Measurements from ENCODE around the gene DMBX1. TPM values are rescaled to one million over a fixed set of nuclear protein-coding genes. Genes with fewer than 3 reads are reported as not detected.

Gene DMBX1
- total RNA-seq, 2 donors from 2014 or later, result not detected

GRCh38 chr1:46457178-46457577 is 32.5 kb upstream of the DMBX1 start:
- no peaks in the 10 kb centered on the region for H3K27me3 ChIP-seq
- DNase-seq (ENCODE audit: low spot score), result no peak

GRCh38 chr1:46458190-46458589 is 31.4 kb upstream of the DMBX1 start:
- Histone ChIP-seq H3K27ac (no peak overlapping the region), H3K9me3 (no peaks in the 10 kb centered on the region), H3K4me1 (no peaks in the 10 kb centered on the region), H3K27me3 (no peaks in the 10 kb centered on the region), H3K36me3 (no peaks in the 10 kb centered on the region), H3K4me3 (no peak overlapping the region)
- TF ChIP-seq CTCF (IDR thresholded peaks at IDR 0.05), result no peak
- DNase-seq (ENCODE audit: low spot score), result no peak

More at GRCh38 chr1:46457178-46457577, 32.5 kb upstream of the DMBX1 start:
- Histone ChIP-seq H3K36me3 (no peaks in the 10 kb centered on the region), H3K4me3 (no peak overlapping the region), H3K27ac (no peak overlapping the region), H3K4me1 (no peaks in the 10 kb centered on the region), H3K9me3 (no peaks in the 10 kb centered on the region)
- no peak for TF ChIP-seq CTCF (IDR thresholded peaks at IDR 0.05)

- H3K27ac ChIP-seq, result no peak overlapping the region
- no peak overlapping the region for H3K4me3 ChIP-seq
- no peaks in the 10 kb centered on the region for H3K36me3 ChIP-seq
- no peaks in the 10 kb centered on the region for H3K27me3 ChIP-seq
- no peaks in the 10 kb centered on the region for H3K9me3 ChIP-seq
- DNase-seq (ENCODE audit: low spot score), result no peak
- TF ChIP-seq CTCF (IDR thresholded peaks at IDR 0.05), result no peak
- no peaks in the 10 kb centered on the region for H3K4me1 ChIP-seq
Observed at GRCh38 chr1:46458846-46459245, 30.8 kb upstream of the DMBX1 start.

GRCh38 chr1:46459315-46459714 is 30.3 kb upstream of the DMBX1 start:
- Histone ChIP-seq H3K4me1 (no peaks in the 10 kb centered on the region), H3K4me3 (no peak overlapping the region), H3K27ac (no peak overlapping the region), H3K27me3 (no peaks in the 10 kb centered on the region), H3K36me3 (no peaks in the 10 kb centered on the region), H3K9me3 (no peaks in the 10 kb centered on the region)
- DNase-seq (ENCODE audit: low spot score), result no peak
- no peak for TF ChIP-seq CTCF (IDR thresholded peaks at IDR 0.05)

GRCh38 chr1:46461017-46461808 is 28.4 kb upstream of the DMBX1 start:
- no peaks in the 10 kb centered on the region for H3K4me1 ChIP-seq
- no peak overlapping the region for H3K27ac ChIP-seq
- no peaks in the 10 kb centered on the region for H3K27me3 ChIP-seq
- no peaks in the 10 kb centered on the region for H3K36me3 ChIP-seq
- no peak for DNase-seq (ENCODE audit: low spot score)
- H3K4me3 ChIP-seq, result no peak overlapping the region
- no peak for TF ChIP-seq CTCF (IDR thresholded peaks at IDR 0.05)
- no peaks in the 10 kb centered on the region for H3K9me3 ChIP-seq

Data from right atrium auricular region (tissue), 2 donors.